ENCODE measurements around the gene ANKRD17.

ANKRD17 gene

DNA sequence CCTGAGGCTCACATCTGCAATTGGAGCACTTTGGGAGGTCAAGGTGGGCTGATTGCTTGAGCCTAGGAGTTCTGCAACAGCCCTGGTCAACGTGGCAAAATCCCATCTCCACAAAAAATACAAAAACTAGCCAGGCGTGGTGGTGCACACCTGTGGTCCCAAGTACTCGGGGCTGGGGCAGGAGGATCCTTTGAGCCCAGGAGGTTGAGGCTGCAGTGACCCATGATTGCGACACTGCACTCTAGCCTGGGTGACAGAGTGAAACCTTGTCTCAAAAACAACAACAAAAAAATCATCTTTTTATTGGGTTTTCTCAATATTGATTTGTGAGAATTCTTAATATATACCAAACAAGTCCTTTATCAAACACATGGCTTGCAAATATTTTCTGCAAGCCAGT is 64.9 kb downstream of the ANKRD17 start:
- DNase-seq = no peak

DNA sequence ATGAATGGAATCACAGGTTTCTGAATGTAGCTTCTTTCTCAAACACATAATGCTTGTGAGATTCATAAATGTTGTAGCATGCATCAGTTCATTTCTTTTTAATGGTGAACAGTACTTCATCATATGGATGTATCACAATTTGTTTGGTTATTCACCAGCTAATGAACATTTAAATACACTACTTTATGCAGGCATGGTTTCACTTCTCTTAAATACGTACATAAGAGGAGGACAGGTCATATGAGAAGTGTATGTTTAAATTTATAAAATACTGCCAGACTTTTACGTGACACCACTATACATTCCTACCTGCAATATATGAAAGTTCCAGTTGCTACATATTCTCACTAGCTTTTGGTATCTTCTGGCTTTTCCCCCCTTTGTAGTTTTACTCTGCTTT is 65.4 kb downstream of the ANKRD17 start:
- DNase-seq = no peak

DNA sequence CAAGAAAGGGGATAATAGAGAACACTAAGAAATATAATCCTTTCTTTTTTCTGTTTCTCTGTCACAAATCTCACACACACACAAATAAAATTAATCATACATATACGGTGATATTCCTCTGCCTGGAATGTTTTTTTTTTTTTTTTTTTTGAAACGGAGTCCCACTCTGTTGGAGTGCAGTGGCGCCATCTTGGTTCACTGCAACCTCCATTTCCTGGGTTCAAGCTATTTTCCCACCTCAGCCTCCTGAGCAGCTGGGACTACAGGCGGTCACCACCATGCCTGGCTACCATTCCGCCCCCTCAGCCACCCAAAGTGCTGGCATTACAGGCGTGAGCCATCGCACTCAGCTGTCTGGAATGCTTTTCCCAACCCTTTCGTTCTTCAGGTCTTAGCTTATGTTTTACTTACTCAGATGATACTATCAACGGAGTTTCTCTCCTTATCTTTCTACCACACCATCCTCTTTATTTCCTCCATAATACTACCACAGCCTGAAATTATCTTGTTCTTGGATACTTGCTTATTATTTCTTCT is 69.3 kb downstream of the ANKRD17 start:
- no peak for DNase-seq

DNA sequence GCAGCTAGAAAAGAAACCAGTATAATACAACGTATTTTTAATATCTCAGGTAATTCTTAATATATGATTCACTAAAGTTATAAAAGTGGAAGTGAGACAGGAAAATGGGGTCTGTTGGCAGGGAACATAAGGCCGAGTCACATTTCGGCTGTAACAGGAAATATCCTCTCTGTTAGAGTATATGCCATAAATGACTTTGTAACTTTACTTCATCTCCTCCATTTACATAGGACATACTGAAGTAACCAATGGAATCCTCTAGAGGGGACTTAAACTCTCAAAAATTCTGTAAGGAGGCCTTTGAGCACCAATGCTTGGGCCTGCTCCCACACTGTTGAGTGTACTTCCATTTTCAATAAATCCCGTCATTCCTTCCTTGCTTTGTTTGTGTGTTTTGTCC is 71.3 kb downstream of the ANKRD17 start:
- DNase-seq = no peak

DNA sequence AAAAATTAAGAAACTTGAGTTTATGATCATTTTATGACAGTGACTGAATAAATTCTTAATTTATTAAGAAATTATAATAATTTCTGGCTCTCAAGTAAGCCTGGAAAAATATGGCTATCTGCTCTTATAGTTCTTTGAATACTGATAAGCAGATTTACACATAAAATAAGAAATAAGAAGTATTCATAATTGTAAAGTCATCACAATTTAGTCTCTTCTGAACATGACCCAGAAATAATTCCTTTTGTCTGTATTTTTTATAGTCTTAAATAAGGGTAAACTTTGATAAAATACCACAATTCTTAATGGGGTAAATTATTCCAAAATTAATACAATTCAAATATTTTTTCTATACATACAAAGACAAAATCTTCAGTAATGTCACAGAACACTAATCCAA is 72.7 kb downstream of the ANKRD17 start:
- no peak for DNase-seq

DNA sequence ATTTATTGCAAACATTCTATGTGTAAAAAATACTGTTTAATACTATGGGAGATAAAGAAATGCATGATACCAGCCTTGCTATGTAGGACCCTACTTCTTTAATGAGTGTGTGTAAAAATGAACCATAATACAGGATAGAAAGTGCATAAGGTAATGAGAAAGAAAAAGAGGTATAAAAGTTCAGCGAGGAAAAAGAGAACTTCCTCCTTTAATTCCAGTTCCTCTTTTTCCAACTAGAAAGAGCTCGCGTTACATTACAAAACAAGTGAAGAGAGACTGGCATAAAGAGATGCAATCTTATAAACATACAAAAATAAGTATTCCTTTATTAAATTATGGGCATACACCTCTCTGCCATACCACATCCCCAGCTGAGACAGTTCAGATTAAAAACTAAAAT is 77.4 kb downstream of the ANKRD17 start:
- no peak for DNase-seq

DNA sequence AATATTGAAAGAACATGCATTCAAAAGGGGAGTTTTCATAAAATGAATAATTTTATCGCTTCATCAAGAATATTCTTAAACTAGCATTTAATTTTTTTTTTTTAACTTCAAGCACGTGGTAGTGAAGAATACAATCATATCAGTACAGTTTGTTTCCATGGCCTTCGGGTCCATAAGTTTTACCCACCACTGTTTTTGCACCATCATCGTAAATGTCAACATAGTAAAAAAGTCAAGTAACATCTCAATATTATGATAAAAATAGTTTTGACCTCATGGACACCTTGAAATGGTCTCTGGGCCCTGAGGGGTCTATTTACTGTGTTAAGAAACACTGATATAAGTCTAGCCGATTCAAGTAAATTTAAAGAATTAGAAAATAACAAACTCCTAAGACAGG is 80.2 kb downstream of the ANKRD17 start:
- no peak for DNase-seq

DNA sequence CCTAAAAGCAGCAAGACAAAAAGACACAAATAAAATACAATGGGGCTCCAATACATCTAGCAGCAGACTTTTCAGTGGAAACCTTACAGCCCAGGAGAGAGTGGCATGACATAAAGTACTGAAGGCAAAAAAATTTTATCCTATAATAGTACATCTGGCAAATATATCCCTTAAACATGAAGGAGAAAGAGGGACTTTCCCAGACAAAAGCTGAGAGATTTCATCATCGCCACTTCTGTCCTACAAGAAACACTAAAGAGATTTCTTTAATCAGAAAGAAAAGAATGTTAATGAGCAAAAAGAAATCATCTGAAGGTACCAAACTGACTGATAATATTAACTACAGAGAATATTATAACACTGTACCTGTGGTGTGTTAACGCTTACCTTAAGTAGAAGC is 86.4 kb downstream of the ANKRD17 start:
- DNase-seq = no peak

DNA sequence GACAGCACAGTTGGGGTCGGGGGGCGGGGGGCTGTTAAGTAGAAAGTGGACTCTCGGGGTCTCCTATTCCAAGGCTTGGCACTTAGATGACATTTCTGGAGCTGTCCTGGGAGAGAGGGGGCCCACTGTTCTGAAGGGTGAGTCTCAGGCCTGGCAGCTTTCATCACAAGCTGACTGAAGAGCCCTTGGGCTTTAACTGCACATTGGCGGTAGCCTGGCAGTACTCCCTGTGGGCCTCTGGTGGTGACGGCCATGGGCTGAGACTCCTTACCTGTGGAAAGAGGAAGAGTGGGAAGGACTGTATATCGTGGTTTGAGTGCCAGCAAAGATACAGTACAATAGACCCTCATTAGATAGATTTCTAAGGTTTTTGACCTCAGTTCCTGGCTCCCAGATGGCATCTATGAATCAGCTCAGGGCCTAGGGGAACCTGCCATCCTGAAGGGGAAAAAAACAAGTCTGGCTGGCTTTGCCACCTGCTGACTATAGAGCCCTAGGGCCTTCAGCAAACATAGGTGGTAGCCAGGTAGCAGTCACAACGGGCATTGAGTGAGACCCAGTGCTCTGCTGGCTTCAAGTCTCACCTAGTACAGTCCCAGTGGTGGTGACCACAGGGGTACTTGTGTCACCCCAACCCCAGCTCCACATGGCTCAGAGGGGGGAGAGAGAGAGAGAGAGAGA is 87.9 kb downstream of the ANKRD17 start:
- no peak for DNase-seq

DNA sequence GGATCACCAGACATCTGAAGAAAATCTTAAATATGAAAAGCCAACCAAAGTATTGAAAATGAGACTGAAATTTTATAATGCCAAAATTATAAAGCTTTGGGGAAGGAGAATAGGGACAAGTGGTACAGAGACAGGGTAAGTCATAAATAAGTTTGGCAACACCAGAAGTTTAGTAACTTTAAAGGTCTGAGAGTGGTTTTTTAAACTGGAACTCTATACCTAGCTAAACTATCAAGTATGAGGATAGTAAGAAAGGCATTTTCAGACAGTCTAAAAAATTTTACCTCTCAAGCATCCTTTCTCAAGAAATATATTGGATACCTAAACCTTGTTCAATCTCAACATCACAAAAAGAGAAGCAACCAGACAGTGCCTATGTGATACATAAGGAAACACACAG is 92.4 kb downstream of the ANKRD17 start:
- DNase-seq = no peak

DNA sequence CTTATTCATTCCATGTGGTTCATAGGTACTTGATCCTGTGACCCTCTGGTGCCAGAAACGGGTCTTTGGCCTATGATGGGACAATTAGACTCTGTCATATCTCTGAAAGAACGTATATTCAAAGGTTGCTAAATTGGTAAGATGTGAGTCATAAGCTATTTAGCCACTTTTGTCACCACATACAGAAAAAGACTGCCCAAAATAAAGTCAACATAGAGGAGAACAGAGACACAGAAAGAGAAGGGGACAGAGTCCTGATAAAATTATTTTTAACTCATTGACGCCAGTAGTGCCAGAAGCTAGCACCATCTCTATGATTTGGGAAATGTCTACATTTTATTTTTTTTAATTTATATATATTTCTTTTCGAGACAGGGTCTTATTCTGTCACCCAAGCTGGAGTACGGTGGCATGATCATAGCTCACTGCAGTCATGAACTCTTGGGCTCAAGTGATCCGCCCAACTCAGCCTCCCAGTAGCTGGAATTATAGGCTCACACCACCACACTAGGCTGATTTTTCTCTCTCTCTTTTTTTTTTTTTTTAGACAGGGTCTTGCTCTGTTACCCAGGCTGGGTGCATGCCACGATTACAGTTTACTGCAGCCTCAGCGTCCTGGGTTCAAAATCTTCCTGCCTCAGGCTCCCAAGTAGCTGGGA is 96.9 kb downstream of the ANKRD17 start:
- no peak for DNase-seq

DNA sequence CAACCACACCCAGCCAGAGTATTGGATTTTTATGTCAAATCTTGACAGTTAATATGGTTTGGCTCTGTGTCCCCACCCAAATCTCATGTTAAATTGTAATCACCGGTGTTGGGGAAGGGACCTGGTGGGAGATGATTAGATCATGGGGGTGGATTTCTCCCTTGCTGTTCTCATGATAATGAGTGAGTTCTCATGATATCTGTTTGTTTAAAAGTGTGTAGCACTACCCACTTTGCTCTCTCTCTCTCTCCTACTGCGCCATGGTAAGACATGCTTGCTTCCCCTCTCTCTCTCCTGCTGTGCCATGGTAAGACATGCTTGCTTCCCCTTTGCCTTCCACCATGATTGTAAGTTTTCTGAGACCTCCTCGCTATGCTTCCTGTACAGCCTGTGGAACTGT is 102.2 kb downstream of the ANKRD17 start:
- no peak for DNase-seq

DNA sequence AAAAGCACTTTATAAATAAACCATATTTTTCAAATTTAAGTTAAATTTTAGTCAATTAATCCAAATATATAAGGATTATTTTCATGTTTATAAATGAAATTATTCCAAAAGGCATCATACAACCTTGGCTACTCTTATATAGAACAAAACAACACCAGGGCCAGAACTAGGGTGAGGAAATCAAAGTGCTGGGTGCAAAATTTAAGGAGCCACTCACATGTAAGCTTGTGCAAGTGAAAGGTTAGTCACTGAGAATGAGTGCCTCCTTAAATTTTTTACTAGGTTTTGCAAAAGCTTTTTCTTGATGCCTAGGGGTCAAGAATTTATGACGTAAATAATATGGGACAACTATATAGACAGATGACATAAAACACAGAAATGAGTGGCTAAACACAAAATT is 105.7 kb downstream of the ANKRD17 start:
- no peak for DNase-seq

DNA sequence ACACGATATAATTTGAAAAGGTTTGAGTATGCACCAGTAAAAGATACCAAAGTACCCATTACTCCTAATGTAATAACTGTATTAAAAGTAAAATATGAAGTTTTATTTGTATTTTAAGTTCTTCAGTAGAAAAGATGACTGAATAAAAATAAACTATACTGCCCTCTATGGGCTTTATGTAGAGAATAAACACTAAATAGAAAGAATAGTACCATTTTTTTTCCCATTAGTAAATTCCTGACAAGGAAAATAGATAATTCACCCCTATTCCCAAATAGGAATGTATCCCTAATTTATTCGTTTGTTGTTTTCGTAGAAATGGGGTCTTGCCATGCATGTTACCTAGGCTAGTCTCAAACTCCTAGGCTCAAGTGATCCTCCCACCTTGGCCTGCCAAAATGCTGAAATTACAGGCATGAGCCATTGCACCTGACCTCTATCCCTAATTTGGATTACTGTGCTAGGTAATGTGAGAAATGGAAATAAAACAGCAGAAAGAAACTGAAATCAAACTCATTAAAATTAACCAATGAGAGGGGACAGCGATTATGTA is 115.5 kb downstream of the ANKRD17 start:
- DNase-seq = no peak

DNA sequence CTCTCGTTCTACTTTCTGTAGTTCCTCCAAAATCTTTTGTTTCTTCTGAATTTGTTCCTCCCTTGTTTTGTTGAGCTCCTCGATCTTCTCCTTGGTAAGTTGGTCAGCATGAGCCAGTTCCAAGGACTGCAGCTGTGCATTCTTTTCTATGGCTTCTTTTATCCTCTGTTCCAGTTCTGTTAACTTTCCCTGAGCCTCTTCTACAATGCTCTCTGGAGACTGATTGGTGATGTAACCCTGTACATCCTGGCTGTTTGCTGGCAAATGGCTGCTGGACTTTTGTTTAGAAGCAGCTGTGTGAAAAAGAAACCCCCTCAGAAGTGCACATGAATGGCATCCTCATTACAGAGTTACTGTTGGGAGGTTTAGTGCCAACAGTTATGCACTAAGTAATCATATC is 118.6 kb downstream of the ANKRD17 start:
- no peak for DNase-seq

DNA sequence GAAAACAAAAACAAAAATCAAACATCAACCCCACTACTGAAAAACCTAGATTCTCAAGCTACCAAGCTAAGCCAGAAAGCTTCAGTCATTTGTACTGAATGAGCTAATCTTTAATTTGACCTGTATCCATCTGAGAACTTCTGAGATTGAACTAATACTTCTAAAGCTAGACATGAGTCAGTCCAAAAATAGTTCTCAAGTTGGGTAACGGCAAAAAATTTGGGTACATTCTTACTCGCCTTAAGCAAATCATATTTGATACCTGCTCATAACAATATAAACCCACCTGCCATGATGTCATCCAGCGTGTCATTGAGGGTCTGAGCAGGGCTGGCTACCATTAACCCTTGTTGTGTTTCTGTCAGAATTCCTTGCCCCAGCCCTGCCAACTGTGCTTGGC is 119.4 kb downstream of the ANKRD17 start:
- DNase-seq = no peak

DNA sequence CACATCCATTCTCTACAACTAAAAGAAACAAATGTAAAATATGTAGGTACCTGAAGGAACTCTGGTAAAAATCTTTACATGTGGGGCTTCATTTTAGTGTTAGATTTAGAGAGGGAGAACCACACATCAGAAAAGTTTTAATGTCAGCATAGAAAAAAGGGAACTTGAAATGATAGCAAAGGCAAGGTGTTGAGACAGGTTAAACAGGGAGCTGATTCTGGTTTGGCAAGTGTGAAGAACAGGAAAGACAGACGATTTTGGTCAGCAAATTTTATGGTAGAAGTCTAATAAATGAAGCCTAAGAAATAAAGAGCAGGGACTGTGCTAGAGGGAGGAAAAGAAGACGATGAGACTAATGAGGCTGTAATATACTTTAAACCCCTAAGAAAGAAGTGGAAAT is 121.5 kb downstream of the ANKRD17 start:
- DNase-seq = no peak

DNA sequence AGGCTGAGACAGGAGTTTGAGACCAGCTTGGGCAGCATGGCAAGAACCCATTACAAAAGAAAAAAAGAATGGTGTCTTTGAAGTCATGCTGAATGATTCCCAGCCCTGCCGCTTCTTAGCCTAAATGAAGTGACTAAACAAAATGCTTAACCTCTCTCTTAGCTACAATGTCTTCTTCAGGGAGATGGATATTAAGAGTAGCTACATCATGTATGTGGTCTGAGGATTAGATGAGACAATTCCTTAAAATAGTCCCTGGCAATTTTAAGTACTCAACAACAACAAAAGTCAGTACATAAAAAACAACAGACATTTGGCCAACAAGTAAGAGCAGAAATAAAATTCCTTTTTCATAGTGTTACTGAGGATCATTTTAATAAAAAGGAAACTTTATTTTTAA is 124.8 kb downstream of the ANKRD17 start:
- DNase-seq = no peak

DNA sequence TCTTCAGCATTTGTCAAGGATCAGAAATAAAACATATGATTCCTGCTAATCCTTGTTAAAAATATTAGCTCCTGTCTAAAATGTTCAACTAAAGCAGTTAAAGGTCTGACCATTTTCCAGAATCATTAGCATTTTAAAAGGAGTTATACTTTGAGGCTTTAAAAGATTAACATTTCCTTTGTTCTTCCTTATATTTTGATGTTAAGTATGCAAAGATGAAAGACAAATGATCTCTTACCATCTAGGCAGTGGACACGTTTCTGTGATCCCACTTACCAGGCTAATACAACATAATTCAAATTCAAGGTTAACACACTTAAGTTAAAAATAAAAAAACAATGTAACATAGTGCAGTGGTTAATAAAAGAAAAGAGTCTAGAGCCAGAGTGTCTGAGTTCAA is 127.3 kb downstream of the ANKRD17 start:
- no peak for DNase-seq

DNA sequence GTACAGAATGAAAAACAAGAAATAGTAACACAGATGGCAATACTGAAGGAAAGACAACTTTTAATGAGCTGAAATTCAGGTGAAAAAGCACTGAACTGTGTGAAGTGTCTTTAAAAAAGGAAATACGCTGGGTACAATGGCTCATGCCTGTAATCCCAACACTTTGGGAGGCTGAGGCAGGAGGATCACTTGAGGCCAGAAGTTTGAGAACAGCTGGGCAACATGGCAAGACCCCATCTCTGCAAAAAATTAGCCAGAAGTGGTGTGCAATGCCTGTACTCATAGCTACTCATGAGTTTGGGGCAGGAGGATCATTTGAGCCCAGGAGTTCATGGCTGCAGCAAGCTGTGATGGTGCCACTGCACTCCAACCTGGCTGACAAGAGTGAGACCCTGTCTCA is 129.3 kb downstream of the ANKRD17 start:
- no peak for DNase-seq

DNA sequence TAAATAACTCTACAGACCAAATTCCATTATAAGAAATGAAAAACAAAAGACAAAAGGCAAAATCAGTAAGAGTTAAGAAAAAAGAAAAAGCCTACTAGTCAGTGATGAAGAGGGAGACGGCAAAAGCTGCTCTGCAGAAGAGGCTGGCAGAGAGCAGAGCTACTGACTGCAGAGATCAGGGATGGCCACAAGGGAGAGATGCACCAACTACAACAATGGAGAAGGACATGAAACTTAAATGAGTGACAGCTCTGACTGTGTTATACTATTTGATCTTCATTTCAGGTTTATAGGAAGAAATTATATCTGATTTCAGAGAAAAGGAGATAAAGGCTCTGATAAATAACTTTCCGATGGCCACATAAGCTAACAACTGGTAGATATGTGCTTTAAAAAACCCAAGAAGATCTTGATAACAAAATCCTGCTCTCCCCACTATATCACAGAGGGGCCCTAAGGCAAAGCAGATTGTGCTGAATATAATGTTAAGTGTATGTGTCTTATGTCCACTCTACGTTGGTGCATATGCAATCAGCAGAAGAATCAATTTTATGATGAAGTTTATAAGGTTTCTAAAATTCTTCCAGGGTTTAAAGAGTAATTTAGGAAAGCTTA is 130.7 kb downstream of the ANKRD17 start:
- DNase-seq = peak in 1 of 5 donors; percentile 3

DNA sequence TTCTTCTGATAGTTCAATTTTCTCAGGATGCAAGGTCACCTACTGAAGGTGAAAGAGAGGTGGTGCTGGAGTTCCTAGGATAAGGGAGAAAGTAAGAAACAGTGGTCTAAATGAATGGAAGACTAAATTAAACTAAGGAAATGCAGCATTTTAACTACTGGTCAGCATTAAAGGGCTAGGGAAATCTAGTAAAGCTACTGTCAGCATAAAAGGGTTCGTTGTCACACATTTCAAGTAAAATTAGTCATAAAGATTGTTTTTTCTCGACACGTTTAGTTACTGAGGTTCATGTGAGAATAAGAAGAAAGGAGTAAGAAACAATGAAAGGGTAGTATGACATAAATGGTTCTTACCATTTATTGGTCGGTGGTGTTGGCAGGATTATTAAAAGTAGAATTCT is 149.1 kb downstream of the ANKRD17 start:
- DNase-seq = no peak

DNA sequence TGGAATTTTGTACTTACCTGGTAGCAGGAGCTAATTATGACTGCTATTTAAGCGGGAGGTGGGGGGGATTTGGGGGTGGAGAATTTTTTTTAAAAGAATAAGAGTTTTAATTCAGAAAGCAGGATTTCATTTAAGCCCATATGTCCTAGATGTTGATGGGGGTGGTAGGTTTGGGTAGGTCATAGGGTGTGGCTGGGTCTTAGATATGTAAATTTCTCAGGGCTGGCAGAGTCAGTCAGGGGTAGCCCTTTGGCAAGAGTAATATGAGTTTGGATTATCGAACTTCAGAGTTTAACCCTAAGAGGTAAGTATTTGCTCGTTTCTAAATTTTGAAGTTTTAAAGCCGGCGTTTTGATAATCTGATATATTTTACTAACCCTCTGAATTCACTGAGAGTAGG is 153.9 kb downstream of the ANKRD17 start:
- DNase-seq = no peak

Measured in T-helper 1 cell (primary cell).